HG03442 (cell line): ENCODE measurements around the gene RPAP2.
A peak's percentile ranks its signal among the peaks of the same experiment; 100 is the strongest.
"Not testable (repeated sequence)": the region's sequence is repeated elsewhere in the genome, so short reads cannot be mapped to it uniquely, and the experiment has no call there.

ENCODE experiments used
- ATAC-seq: cut with Tn5 transposase; IDR thresholded peaks from one replicate; pipeline ENCODE4 v1.9.1; 2021; ENCODE audit warnings: mild to moderate bottlenecking, moderate library complexity; ENCODE audit not compliant: unreplicated experiment

Gene RPAP2

DNA sequence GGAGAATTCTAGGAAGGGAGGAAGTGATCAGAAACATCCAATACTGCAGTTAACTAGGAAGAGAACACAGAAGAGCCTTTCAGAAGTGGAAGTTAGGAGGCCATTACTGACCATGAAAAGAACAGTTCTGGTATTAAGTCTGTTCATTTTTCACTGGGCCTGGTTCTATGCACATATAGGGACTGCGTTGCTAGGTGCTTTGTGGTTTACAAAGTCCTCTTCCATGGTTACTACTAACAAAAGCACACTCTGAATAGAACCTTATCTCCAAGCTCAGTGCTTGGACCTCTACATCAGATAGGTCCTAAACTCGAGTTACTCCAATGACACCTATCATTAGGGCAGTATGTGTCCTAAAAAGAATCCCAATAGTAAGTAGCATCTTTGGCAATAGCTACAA lies 75.4 kb downstream of the RPAP2 start:
- no peak for ATAC-seq

GRCh38 chr1:92376345-92376744 lies 77.5 kb downstream of the RPAP2 start:
- ATAC-seq, result no peak

DNA sequence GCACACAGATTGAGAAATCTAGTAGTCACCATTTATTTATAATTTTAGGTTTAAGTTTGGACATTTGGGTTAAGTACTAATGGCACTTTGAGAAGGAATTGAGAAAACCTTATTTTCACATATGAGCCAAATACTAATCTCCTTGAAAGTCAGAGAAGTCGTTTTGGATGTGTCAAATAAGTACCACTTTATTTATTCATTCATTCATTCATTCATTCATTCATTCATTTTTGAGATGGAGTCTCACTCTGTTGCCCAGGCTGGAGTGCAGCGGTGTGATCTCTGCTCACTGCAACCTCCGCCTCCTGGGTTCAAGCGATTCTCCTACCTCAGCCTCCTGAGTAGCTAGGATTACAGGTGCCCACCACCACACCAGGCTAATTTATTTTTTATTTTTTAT lies 79.1 kb downstream of the RPAP2 start:
- not testable (repeated sequence) for ATAC-seq

DNA sequence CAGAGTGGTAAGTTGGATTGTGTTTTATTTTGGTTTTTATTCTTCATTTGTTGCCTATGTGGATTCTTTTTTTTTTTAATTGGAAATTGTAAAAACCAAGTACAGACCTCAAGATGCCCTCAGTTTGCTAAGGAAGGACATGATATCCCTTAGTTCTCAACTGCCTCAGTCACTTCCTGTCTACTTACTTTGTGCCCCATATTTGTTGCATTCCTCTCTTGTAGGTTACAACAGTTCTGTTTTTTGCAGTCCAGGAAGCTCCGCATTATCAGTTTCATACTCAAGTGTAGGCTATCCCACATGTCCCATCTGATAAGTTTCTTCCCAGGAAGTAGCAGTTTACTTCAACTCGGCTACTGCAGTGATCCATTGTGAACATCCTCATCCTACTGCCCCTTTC lies 82.0 kb downstream of the RPAP2 start:
- no peak for ATAC-seq

DNA sequence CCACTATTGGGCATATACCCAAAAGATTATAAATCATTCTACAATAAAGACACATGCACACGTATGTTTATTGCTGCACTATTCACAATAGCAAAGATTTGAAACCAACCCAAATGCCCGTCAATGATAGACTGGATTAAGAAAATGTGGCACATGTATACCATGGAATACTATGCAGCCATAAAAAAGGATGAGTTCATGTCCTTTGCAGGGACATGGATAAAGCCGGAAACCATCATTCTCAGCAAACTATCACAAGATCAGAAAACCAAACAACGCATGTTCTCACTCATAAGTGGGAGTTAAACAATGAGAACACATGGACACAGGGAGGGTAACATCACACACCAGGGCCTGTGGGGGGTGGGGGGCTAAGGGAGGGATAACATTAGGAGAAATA lies 95.1 kb downstream of the RPAP2 start:
- not testable (repeated sequence) for ATAC-seq

DNA sequence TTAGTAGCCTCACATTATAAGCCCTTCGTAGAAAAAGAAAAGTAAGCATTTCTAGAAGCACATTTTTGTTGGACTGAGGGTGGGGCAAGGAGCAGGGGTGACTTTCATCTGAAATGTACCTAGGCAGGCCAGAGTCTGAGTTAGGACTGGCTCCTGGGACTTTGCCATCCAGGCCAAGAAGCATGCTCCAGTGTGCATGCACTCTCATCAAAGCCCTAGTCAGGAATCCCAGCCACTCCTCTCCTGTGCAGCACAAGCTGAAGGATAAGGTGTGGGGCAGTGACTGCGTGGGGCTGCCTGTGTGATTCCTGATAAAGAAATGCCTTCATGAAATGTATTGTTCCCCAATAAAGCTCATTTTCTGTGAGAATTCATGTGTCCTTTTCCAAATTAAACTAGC lies 99.7 kb downstream of the RPAP2 start:
- ATAC-seq, result no peak

DNA sequence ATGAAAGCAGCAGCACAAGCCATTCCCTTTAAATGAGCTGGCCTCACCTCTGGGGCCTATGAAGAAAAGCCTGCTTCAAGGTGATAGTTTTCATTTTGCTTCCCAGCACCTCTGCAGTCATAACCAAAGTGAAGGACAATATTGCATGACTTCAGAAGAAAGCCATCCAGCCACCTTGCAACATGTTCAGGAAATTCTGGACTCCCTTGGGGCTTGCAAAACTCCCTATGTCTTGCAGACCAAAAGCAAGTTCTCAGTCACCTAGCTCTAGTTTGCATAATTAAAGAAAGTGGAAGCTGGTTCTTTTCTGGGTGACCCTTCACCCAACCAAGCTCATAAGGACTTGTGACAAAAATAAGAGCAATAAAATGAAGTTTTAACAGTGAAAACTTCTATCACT lies 100.2 kb downstream of the RPAP2 start:
- ATAC-seq, result peak; percentile 93

DNA sequence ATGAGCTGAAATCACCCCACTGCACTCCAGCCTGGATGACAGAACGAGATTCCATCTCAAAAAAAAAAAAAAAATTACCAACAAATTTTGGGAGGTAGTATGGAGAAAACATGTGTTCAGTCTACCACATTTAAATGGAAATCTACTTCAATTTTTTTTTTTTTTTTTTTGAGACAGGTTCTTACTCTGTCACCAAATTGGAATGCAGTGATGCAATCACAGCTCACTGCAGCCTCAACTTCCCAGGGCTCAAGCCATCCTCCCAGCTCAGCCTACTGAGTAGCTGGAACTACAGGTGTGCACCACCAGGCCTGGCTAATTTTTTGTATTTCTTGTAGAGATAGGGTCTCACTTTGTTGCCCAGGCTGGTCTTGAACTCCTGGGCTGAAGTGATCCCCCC lies 105.8 kb downstream of the RPAP2 start:
- no peak for ATAC-seq

DNA sequence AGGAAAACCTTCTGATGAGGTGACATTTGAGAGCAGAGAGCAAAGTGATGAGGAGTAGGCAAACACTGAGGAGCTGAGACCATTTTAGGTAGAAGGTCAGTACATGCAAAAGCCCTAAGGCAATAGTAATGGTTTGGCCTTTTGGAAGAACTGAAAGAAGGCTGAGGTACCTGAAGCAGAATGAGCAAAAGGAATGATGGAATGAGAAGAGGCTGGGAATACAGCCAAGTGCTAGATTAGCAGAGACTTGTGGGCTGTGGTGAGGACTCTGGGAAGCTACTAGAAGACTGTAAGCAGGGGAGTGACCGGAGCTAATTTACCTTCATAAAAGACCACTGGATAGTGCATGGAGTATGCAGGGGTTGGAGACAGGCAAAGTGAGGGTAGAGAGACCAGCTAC lies 110.0 kb downstream of the RPAP2 start:
- no peak for ATAC-seq

GRCh38 chr1:92409946-92410549 lies 111.2 kb downstream of the RPAP2 start:
- no peak for ATAC-seq

- ATAC-seq, result no peak
Measured at GRCh38 chr1:92410706-92411105, 111.8 kb downstream of the RPAP2 start.

DNA sequence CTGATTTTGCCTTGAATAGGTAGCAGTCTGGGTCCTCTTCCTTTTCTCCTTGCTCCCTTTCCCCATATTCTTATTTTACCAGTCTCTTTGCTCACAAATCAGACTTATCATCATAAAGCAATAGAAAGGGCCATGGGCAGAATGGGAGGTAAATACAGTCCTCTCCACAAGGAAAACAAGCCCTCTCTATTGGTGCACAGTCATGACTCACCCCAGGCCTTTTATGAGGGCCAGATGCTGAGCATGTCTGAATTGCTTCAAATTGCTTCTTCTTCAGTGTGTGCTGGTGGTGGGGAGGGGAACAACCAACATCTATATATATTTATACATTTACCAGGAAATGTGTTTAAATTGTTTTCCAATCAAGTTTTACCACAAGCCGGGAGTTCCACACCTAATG lies 112.7 kb downstream of the RPAP2 start:
- no peak for ATAC-seq

DNA sequence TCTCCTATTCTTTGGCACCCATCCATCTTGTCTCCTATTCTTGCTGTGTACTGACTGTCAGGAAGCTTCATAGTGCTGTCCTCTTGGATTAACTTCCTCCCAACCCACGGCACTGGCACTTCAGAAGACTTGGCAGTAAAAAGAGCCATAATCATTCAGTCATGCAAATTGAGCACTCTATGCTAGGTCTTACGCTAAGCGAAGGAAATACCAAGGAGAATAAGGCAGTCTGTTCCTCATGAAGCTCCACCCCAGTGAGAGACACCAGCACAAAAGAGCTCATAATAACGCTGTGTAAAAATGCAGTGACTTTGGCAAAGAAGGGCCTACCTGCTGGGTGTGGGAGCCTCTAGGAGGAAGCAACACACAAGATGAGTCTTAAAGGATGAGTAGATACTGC lies 120.8 kb downstream of the RPAP2 start:
- no peak for ATAC-seq

GRCh38 chr1:92424381-92424780 lies 125.5 kb downstream of the RPAP2 start:
- ATAC-seq, result no peak

- no peak for ATAC-seq
Measured at GRCh38 chr1:92425617-92426016, 126.8 kb downstream of the RPAP2 start.

DNA sequence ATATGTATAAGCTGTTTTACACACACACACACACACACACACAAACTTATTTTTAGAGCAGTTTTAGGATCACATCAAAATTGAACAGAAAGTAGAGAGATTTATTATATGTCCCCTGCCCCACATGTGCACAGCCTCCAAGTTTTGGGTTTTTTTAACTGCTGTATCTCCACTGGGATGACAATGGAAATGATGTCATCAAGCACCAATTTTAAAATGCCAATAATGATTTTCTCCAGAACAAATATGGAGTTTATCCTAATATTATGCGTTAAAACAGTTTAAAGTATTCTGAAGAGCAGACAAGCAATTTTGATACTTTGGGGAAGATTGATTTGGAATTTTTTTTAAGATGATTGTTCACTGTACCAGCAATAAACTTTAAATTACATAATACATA lies 131.2 kb downstream of the RPAP2 start:
- ATAC-seq, result no peak

DNA sequence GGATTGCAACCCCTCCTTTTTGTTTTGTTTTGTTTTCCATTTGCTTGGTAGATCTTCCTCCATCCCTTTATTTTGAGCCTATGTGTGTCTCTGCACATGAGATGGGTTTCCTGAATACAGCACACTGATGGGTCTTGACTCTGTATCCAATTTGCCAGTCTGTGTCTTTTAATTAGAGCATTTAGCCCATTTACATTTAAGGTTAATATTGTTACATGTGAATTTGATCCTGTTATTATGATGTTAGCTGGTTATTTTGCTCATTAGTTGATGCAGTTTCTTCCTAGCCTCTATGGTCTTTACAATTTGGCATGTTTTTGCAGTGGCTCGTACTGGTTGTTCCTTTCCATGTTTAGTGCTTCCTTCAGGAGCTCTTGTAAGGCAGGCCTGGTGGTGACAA lies 135.7 kb downstream of the RPAP2 start:
- not testable (repeated sequence) for ATAC-seq

GRCh38 chr1:92439291-92439690 lies 140.4 kb downstream of the RPAP2 start:
- no peak for ATAC-seq

DNA sequence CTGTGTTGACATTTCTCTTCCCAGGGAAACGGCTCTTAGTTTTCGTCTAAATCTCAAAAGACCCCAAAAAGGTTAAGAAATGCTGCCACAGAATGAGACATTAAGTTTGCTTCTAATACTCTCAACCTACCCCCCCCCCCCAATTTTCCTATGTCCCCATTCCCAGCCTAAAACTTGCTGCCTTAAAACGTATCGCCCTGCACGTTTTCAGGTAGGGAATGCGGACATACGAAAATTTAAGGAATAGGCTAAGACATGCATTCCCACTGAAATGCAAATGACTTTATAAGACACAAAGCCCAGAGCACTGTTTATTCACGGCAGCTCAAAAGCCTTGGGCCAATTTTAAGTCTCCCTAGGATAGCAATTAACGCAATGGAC lies 142.4 kb downstream of the RPAP2 start:
- ATAC-seq, result no peak

GRCh38 chr1:92441697-92442342 lies 143.0 kb downstream of the RPAP2 start:
- ATAC-seq, result no peak

- ATAC-seq, result no peak
Measured at GRCh38 chr1:92442351-92442750, 143.5 kb downstream of the RPAP2 start.

DNA sequence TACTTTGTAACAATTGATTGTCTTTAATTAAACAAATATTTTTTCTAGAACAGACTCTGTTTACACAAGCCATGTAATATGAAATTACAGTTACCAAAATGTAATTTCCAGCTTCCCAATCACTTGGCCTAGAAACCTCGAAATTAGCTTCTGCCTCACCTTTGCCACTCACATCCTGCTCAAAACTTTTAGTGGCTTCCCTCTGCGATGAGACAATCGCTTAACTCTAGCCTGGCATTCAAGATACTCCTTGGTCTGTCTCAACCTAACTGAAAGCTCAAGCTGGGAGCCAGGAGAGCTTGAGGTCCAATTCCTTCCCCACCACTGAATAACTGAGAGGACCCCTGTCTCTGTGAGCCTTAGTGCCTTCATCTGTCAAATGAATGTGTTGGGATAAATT lies 145.0 kb downstream of the RPAP2 start:
- ATAC-seq, result no peak

GRCh38 chr1:92444351-92444750 lies 145.5 kb downstream of the RPAP2 start:
- ATAC-seq, result no peak
